ENCODE measurements around the gene C6orf163. TPM values are rescaled to one million over a fixed set of nuclear protein-coding genes. Genes with fewer than 3 reads are reported as not detected.

C6orf163 gene
- total RNA-seq, 1 donor from 2014 or later: 3.8 TPM

GRCh38 chr6:87341899-87342298 lies 2.7 kb upstream of the C6orf163 start:
- Mint-ChIP-seq H3K36me3 (ENCODE audit: unreplicated experiment) (peaks cover 5% of the 10 kb centered on the region), H3K4me3 (ENCODE audit: unreplicated experiment) (no peak overlapping the region), H3K9me3 (ENCODE audit: unreplicated experiment) (no peaks in the 10 kb centered on the region), H3K4me1 (ENCODE audit: unreplicated experiment) (no peaks in the 10 kb centered on the region), H3K27me3 (ENCODE audit: unreplicated experiment) (no peaks in the 10 kb centered on the region), H3K27ac (ENCODE audit: unreplicated experiment) (no peak overlapping the region)
- DNase-seq (ENCODE audit: extremely low spot score, unreplicated experiment): no peak
- no peak for TF ChIP-seq CTCF (IDR thresholded peaks at IDR 0.05)

GRCh38 chr6:87342829-87343228 lies 1.8 kb upstream of the C6orf163 start:
- no peak for TF ChIP-seq CTCF (IDR thresholded peaks at IDR 0.05)
- Mint-ChIP-seq H3K27ac (ENCODE audit: unreplicated experiment) (no peak overlapping the region), H3K9me3 (ENCODE audit: unreplicated experiment) (no peaks in the 10 kb centered on the region)

GRCh38 chr6:87346700-87347099 lies 2.1 kb downstream of the C6orf163 start:
- Mint-ChIP-seq H3K27ac (ENCODE audit: unreplicated experiment) (no peak overlapping the region), H3K4me1 (ENCODE audit: unreplicated experiment) (no peaks in the 10 kb centered on the region), H3K27me3 (ENCODE audit: unreplicated experiment) (no peaks in the 10 kb centered on the region), H3K36me3 (ENCODE audit: unreplicated experiment) (peaks cover 7% of the 10 kb centered on the region), H3K4me3 (ENCODE audit: unreplicated experiment) (no peak overlapping the region), H3K9me3 (ENCODE audit: unreplicated experiment) (no peaks in the 10 kb centered on the region)
- TF ChIP-seq CTCF (IDR thresholded peaks at IDR 0.05): no peak
- DNase-seq (ENCODE audit: extremely low spot score, unreplicated experiment): no peak

More at GRCh38 chr6:87342829-87343228, 1.8 kb upstream of the C6orf163 start:
- H3K4me1 Mint-ChIP-seq (ENCODE audit: unreplicated experiment): no peaks in the 10 kb centered on the region
- H3K36me3 Mint-ChIP-seq (ENCODE audit: unreplicated experiment): peaks cover 7% of the 10 kb centered on the region
- no peaks in the 10 kb centered on the region for H3K27me3 Mint-ChIP-seq (ENCODE audit: unreplicated experiment)
- H3K4me3 Mint-ChIP-seq (ENCODE audit: unreplicated experiment): no peak overlapping the region
- DNase-seq (ENCODE audit: extremely low spot score, unreplicated experiment): no peak

GRCh38 chr6:87349896-87350295 lies 5.3 kb downstream of the C6orf163 start:
- Mint-ChIP-seq H3K27me3 (ENCODE audit: unreplicated experiment) (no peaks in the 10 kb centered on the region), H3K36me3 (ENCODE audit: unreplicated experiment) (peaks cover 7% of the 10 kb centered on the region), H3K4me3 (ENCODE audit: unreplicated experiment) (no peak overlapping the region), H3K27ac (ENCODE audit: unreplicated experiment) (no peak overlapping the region), H3K9me3 (ENCODE audit: unreplicated experiment) (no peaks in the 10 kb centered on the region), H3K4me1 (ENCODE audit: unreplicated experiment) (no peaks in the 10 kb centered on the region)
- no peak for TF ChIP-seq CTCF (IDR thresholded peaks at IDR 0.05)
- DNase-seq (ENCODE audit: extremely low spot score, unreplicated experiment): no peak

GRCh38 chr6:87350516-87350915 lies 5.9 kb downstream of the C6orf163 start:
- Mint-ChIP-seq H3K27me3 (ENCODE audit: unreplicated experiment) (no peaks in the 10 kb centered on the region), H3K9me3 (ENCODE audit: unreplicated experiment) (no peaks in the 10 kb centered on the region), H3K4me3 (ENCODE audit: unreplicated experiment) (no peak overlapping the region), H3K36me3 (ENCODE audit: unreplicated experiment) (peaks cover 7% of the 10 kb centered on the region), H3K27ac (ENCODE audit: unreplicated experiment) (no peak overlapping the region), H3K4me1 (ENCODE audit: unreplicated experiment) (no peaks in the 10 kb centered on the region)
- no peak for TF ChIP-seq CTCF (IDR thresholded peaks at IDR 0.05)
- no peak for DNase-seq (ENCODE audit: extremely low spot score, unreplicated experiment)

All from osteocyte (in vitro differentiated cells).